SH-SY5Y (cell line): ENCODE results near the gene GRK1.

Experiments
- GATA2 ChIP-seq: IDR thresholded peaks from 2 replicates; pipeline ENCODE4 v1.6.1; 2011; ENCODE audit warnings: mild to moderate bottlenecking, low read depth, low read length
- GATA3 ChIP-seq: IDR thresholded peaks from 2 replicates; pipeline ENCODE4 v1.6.1; 2011; ENCODE audit warnings: low read depth, mild to moderate bottlenecking, low read length, moderate library complexity

DNA sequence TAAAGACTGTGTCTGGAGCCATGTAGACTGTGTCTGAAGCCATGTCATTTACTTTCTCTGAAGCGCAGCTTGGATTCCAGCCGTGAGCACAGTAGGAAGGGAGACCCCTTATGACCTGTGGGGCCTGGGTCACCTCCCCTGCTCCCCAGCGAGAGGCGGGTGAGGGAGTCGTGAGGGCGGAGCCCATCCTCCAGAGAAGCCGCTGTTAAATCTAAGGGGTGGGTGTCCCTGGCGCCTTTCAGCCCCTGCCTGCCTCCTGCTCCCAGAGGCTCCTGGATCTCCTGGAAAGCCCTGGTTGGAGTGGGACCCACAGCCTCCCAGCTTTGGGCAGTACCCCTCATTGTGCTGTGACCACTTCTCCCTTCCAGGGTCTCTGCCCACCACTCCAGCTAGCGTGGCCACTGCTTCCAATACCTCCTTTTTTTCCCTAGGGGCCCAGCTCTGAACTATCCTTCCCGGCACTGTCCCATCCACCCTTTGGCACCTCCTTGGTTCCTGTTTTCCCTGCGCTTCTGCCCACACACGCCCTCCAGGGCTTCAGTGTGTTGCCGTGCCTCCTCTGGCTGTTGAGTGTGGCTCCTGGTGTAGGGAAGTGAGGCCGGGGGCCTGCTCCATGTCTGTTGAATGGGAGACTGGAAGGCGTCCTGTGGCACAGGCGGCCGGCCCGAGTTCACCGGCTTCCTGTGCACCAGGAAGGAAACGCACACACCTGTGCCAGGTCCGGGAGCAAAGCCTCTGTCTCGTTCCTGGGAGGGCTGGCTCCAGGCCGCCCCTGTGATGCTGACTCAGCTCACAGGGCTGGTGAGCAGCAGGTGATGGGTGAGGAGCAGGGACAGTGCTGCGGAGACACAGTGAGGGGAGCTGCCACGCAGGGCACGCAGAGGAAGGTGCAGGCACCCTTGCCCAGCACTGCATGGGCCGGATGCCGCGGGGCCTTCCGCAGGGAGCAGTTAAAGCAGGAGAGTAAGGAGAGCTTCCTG is 38.4 kb upstream of the GRK1 start:
- no peak for TF ChIP-seq GATA2
- no peak for TF ChIP-seq GATA3
